GM10266 (cell line): ENCODE data around the gene SDK2.

Source experiments
- DNase-seq: peaks from one replicate; pipeline ENCODE4 v3.0.0; 2012; ENCODE audit errors: extremely low spot score
- CTCF ChIP-seq: IDR thresholded peaks from 2 replicates; pipeline ENCODE4 v1.5.1; 2012; ENCODE audit warnings: mild to moderate bottlenecking, low read depth; ENCODE audit not compliant: control insufficient read depth, insufficient read depth; ENCODE audit errors: missing control alignments

SDK2 gene

DNA sequence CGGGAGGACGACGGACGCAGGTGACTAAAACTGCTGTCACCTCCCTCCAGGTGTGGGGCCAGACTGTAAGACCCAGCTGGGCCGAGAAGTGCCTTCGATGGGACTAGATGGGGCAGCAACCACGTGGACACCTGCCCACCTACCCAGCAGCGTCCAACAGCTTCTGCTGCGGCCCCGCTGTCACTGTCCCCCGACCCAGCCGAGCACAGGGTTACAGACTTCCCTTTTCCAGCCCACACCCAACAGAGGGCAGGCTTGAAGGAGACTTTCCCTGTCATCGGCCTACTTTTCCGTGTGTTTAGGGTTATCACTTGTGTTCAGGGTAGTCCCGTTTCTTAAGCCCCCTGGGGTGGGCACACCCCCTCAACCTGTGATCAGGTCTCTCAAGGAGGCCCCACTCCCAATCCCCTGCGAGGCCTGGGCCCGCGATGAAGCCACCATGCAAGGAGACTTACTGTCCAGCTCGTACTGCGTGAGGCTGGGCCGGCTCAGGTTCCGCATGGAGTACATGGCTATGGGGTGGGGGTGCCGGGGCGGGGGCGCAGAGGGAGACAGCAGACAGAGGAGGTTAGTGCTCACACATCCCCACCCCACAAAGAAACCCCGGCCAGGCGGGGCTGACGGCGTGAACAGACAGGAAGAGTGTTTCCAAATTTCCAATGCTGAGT is 263.7 kb downstream of the SDK2 start:
- no peak for DNase-seq
- no peak for TF ChIP-seq CTCF

DNA sequence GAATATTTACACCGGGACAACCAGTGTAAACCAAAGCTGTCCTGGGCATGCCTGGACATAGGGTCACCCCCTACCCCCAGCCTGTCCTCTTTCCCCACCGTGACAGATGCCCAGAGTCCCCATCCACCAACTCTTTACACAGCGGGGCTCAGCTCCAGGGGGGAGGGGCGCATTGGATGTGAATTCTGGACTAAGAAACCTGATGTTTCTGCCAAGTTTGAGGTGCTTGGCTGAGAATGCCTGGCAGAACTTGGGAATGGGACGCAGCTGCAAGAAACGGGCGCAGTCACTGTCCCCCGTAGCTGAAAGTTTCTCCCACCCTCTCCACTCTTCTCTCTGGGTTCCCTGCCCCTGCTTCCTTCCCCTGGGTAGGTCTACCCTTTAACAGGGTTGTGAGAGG is 264.4 kb downstream of the SDK2 start:
- no peak for TF ChIP-seq CTCF
- DNase-seq: no peak

GRCh38 chr17:73378974-73379470 is 265.2 kb downstream of the SDK2 start:
- no peak for TF ChIP-seq CTCF
- no peak for DNase-seq

DNA sequence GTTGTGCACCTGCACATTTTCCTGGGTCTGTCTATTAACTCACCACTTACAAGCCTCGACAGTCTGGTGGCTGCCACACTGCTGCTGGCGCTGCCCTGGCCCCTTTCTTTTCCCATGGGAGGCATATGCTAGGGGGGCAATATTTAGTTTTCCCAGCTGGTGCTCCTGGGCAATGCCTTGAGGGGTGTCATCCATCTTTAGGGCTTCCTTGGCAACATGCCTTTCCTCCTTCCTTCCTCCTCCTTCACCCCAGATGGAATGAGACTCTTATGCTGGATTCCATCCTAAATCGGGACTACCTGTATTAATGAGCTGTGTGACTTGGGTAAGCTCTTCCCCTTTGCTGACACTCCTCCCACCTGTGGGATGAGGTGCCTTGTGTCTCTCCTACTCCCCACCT is 267.6 kb downstream of the SDK2 start:
- no peak for DNase-seq
- TF ChIP-seq CTCF: no peak

DNA sequence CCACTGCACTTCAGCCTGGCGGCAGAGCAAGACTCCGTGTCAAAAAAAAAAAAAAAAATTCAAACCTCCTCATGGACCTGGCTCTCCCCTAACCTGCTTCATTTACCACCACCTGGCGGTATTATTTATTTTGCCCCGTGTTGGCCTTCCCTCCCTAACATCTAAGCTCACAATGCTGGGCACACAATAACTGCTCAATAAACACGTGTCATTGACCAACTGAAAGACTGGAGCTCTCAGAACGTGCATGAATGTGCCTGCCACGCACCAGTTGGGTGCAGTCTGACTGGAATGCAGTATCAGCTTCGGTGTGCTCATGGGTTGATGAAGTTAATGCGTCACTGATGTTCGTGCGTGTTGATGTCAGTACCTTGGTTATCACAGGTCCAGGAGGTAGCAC is 268.1 kb downstream of the SDK2 start:
- DNase-seq: no peak
- TF ChIP-seq CTCF: no peak

GRCh38 chr17:73371836-73372235 is 272.4 kb downstream of the SDK2 start:
- no peak for DNase-seq

More at GRCh38 chr17:73371836-73372235, 272.4 kb downstream of the SDK2 start:
- TF ChIP-seq CTCF: no peak
